Measurements from ENCODE around the gene REL. TPM values are rescaled to one million over a fixed set of nuclear protein-coding genes. Genes with fewer than 3 reads are reported as not detected.

The REL gene
- total RNA-seq, 1 experiment from 2014 or later, result 6.2 TPM

DNA sequence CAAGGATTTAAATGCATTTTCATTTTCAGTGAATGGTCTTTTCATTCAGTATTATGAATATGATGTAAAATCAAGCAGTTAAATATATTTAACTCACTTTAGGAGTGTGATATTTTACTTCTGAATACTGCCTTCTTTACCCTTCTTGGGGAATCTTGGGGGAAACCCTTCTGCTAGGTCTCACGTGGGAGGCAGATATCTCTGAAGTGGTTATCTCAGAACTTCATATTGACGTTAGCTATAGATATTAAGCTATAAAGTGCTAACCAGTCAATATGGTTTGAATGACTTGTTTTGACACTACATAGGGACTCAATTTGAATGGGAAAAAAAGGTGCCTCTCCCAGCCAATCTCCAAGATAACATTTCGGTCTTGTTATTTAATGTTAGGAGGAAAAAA lies 9.8 kb downstream of the REL start:
- no CpG with 5 or more reads among the region's 3 CpGs for WGBS (ENCODE audit: extremely low coverage, insufficient read length, low lambda C conversion rate)
- Mint-ChIP-seq H3K36me3 (ENCODE audit: insufficient read depth in 1 of 3, low read depth in 3 of 3) (peaks cover 0 to 10% (median 4%) of the 10 kb centered on the region in 3 experiments; a peak in 4 of 7 replicates), H3K4me1 (no peaks in the 10 kb centered on the region), H3K27ac (no peak overlapping the region), H3K9me3 (no peaks in the 10 kb centered on the region), H3K27me3 (ENCODE audit: low read depth) (no peaks in the 10 kb centered on the region; the same call in 1 of the 2 replicates), H3K4me3 (no peak overlapping the region)
- no peak overlapping the region for H4K5ac ChIP-seq (ENCODE audit: insufficient read length, low read depth, low read length)
- H3K23ac ChIP-seq (ENCODE audit: insufficient read length, low read depth, low read length), result no peak overlapping the region
- no peaks in the 10 kb centered on the region for H3K23me2 ChIP-seq (ENCODE audit: insufficient read length, low read depth, low read length, poor library complexity, severe bottlenecking)
- no peak overlapping the region for H2BK20ac ChIP-seq (ENCODE audit: low read depth, low read length, poor library complexity, severe bottlenecking)
- H3K4me1 ChIP-seq (ENCODE audit: insufficient read depth, low read length), result no peaks in the 10 kb centered on the region
- H3K56ac ChIP-seq (ENCODE audit: insufficient read length, low read depth, low read length), result no peak overlapping the region
- no peak overlapping the region for H2BK12ac ChIP-seq (ENCODE audit: insufficient read length, low read depth, low read length)
- no peaks in the 10 kb centered on the region for H3K9me3 ChIP-seq (ENCODE audit: control insufficient read depth, low read depth, low read length)
- H3K18ac ChIP-seq (ENCODE audit: insufficient read length, low read depth, low read length), result no peak overlapping the region
- no peaks in the 10 kb centered on the region for H4K20me1 ChIP-seq (ENCODE audit: control insufficient read depth, insufficient read depth, insufficient read length)
- no peak for DNase-seq
- H3K79me2 ChIP-seq (ENCODE audit: insufficient read depth, low read length), result no peaks in the 10 kb centered on the region
- H3K27me3 ChIP-seq (ENCODE audit: insufficient read depth, low read length), result no peaks in the 10 kb centered on the region
- no peak overlapping the region for H2BK5ac ChIP-seq (ENCODE audit: insufficient read length, low read length)
- TF ChIP-seq, protein P1, sequence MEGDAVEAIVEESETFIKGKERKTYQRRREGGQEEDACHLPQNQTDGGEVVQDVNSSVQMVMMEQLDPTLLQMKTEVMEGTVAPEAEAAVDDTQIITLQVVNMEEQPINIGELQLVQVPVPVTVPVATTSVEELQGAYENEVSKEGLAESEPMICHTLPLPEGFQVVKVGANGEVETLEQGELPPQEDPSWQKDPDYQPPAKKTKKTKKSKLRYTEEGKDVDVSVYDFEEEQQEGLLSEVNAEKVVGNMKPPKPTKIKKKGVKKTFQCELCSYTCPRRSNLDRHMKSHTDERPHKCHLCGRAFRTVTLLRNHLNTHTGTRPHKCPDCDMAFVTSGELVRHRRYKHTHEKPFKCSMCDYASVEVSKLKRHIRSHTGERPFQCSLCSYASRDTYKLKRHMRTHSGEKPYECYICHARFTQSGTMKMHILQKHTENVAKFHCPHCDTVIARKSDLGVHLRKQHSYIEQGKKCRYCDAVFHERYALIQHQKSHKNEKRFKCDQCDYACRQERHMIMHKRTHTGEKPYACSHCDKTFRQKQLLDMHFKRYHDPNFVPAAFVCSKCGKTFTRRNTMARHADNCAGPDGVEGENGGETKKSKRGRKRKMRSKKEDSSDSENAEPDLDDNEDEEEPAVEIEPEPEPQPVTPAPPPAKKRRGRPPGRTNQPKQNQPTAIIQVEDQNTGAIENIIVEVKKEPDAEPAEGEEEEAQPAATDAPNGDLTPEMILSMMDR (conservative IDR thresholded peaks at IDR 0.05), result no peak
- H3K4me2 ChIP-seq (ENCODE audit: insufficient read depth, insufficient read length, low read length), result no peak overlapping the region
- no peak overlapping the region for H2BK120ac ChIP-seq (ENCODE audit: low read depth, low read length, poor library complexity, severe bottlenecking)
- no peak overlapping the region for H3K27ac ChIP-seq (ENCODE audit: insufficient read length, low read depth, low read length)
- no peak overlapping the region for H3K9ac ChIP-seq (ENCODE audit: extremely low read depth, insufficient read length, low read length)
- no peaks in the 10 kb centered on the region for H3K79me1 ChIP-seq (ENCODE audit: insufficient read depth, low read depth, low read length, poor library complexity, severe bottlenecking)
- H3K14ac ChIP-seq (ENCODE audit: insufficient read depth, low read length), result no peak overlapping the region
- no peak overlapping the region for H2AK5ac ChIP-seq (ENCODE audit: insufficient read length, low read length)
- no peak overlapping the region for H2AFZ ChIP-seq (ENCODE audit: low read length)
- H4K8ac ChIP-seq (replicated peaks; ENCODE audit: insufficient read length, low read depth, low read length), result no peak overlapping the region
- no peak overlapping the region for H3T11ph ChIP-seq (ENCODE audit: low read length)
- no peak overlapping the region for H2BK15ac ChIP-seq (ENCODE audit: low read depth, low read length)
- H4K91ac ChIP-seq (ENCODE audit: insufficient read length, low read depth, low read length), result no peak overlapping the region
- no peak overlapping the region for H3K4ac ChIP-seq (ENCODE audit: low read depth, low read length)
